Epithelial cell of proximal tubule (primary cell): ENCODE results near the gene ZNF774. TPM values are rescaled to one million over a fixed set of nuclear protein-coding genes. Genes with fewer than 3 reads are reported as not detected.

Experiments
- DNase-seq: peaks from one replicate; pipeline ENCODE4 v3.0.0-alpha.2; 2011; ENCODE audit warnings: low read depth
- H3K4me3 ChIP-seq: 2 replicates; pipeline ENCODE4 v1.5.1; 2011; ENCODE audit warnings: low read depth, mild to moderate bottlenecking, low read length
- CTCF ChIP-seq: conservative IDR thresholded peaks from 2 replicates; pipeline ENCODE4 v1.5.1; 2012; ENCODE audit warnings: low read depth, mild to moderate bottlenecking, low read length
- total RNA-seq: library from RNA; depleted of rRNA; stranded (reverse); fragments of >200 nt; gene quantifications from 2 replicates; pipeline ENCODE4 v1.2.3, GENCODE V29; 2015

ZNF774 gene
- total RNA-seq, 1 donor from 2014 or later, result 5.9 TPM

GRCh38 chr15:90396321-90396720 lies 44.2 kb downstream of the ZNF774 start:
- TF ChIP-seq CTCF, result no peak
- no peak overlapping the region for H3K4me3 ChIP-seq
- no peak for DNase-seq

GRCh38 chr15:90400005-90400758 lies 48.1 kb downstream of the ZNF774 start:
- no peak overlapping the region for H3K4me3 ChIP-seq
- DNase-seq, result no peak
- TF ChIP-seq CTCF, result no peak

GRCh38 chr15:90400759-90401314 lies 48.8 kb downstream of the ZNF774 start:
- TF ChIP-seq CTCF, result no peak
- no peak overlapping the region for H3K4me3 ChIP-seq

GRCh38 chr15:90401495-90401894 lies 49.4 kb downstream of the ZNF774 start:
- no peak for DNase-seq
- TF ChIP-seq CTCF, result no peak
- H3K4me3 ChIP-seq, result no peak overlapping the region

More at GRCh38 chr15:90400759-90401314, 48.8 kb downstream of the ZNF774 start:
- peak; percentile 93 for DNase-seq

- no peak for TF ChIP-seq CTCF
- DNase-seq, result no peak
- no peak overlapping the region for H3K4me3 ChIP-seq
Measured at GRCh38 chr15:90402223-90402622, 50.1 kb downstream of the ZNF774 start.

- no peak for TF ChIP-seq CTCF
- no peak for DNase-seq
- H3K4me3 ChIP-seq, result no peak overlapping the region
Measured at GRCh38 chr15:90402767-90403166, 50.7 kb downstream of the ZNF774 start.
